SK-N-SH treated with all-trans-retinoic acid at 6 μM for 48 hours (cell line): Measurements from ENCODE around the gene GUCD1.
"Not testable (repeated sequence)": the region's sequence is repeated elsewhere in the genome, so short reads cannot be mapped to it uniquely, and the experiment has no call there.

Experiments
- ATAC-seq: fragments of 200-7000 bp; cut with Tn5 transposase; 3 replicates; pipeline ENCODE4 v1.9.1; 2020; ENCODE audit warnings: mild to moderate bottlenecking, moderate library complexity
- CSDC2 ChIP-seq: fragments of 250-450 bp; sonication (Bioruptor Pico); IDR thresholded peaks from 2 replicates; pipeline ENCODE4 v1.5.0; 2020; ENCODE audit warnings: mild to moderate bottlenecking, moderate library complexity
- GLIS3 ChIP-seq: fragments of 250-450 bp; sonication (Bioruptor Pico); IDR thresholded peaks from 2 replicates; pipeline ENCODE4 v1.5.0; 2020; ENCODE audit warnings: mild to moderate bottlenecking, moderate library complexity
- OSR1 ChIP-seq: fragments of 250-450 bp; sonication (Bioruptor Pico); IDR thresholded peaks from 2 replicates; pipeline ENCODE4 v1.8.0; 2022; ENCODE audit warnings: moderate library complexity, mild to moderate bottlenecking, inconsistent platforms
- PATZ1 ChIP-seq: fragments of 250-450 bp; sonication (Bioruptor Pico); IDR thresholded peaks from 2 replicates; pipeline ENCODE4 v1.8.0; 2020; ENCODE audit warnings: mild to moderate bottlenecking, moderate library complexity, borderline replicate concordance
- POU6F1 ChIP-seq: fragments of 250-450 bp; sonication (Bioruptor Pico); IDR thresholded peaks from 2 replicates; pipeline ENCODE4 v1.8.0; 2021; ENCODE audit warnings: low read depth, mild to moderate bottlenecking, moderate library complexity, borderline replicate concordance
- PPARA ChIP-seq: fragments of 250-450 bp; sonication (Bioruptor Pico); IDR thresholded peaks from 2 replicates; pipeline ENCODE4 v1.5.0; 2020; ENCODE audit warnings: mild to moderate bottlenecking, borderline replicate concordance
- RARB ChIP-seq: fragments of 250-450 bp; sonication (Bioruptor Pico); IDR thresholded peaks from 2 replicates; pipeline ENCODE4 v1.8.0; 2021; ENCODE audit warnings: mild to moderate bottlenecking, moderate library complexity
- SNAI2 ChIP-seq: fragments of 250-450 bp; sonication (Bioruptor Pico); IDR thresholded peaks from 2 replicates; pipeline ENCODE4 v1.5.0; 2020; ENCODE audit warnings: mild to moderate bottlenecking, moderate library complexity
- TCF4 ChIP-seq: fragments of 250-450 bp; sonication (Bioruptor Pico); IDR thresholded peaks from 2 replicates; pipeline ENCODE4 v1.8.0; 2021; ENCODE audit warnings: mild to moderate bottlenecking, moderate library complexity, borderline replicate concordance
- TOX ChIP-seq: fragments of 250-450 bp; sonication (Bioruptor Pico); IDR thresholded peaks from 2 replicates; pipeline ENCODE4 v1.8.0; 2021; ENCODE audit warnings: mild to moderate bottlenecking, moderate library complexity, borderline replicate concordance
- ZC3H10 ChIP-seq: fragments of 250-450 bp; sonication (Bioruptor Pico); IDR thresholded peaks from 2 replicates; pipeline ENCODE4 v1.5.1; 2021; ENCODE audit warnings: mild to moderate bottlenecking, moderate library complexity
- ZFP3 ChIP-seq: fragments of 250-450 bp; sonication (Bioruptor Pico); IDR thresholded peaks from 2 replicates; pipeline ENCODE4 v1.5.0; 2020; ENCODE audit warnings: mild to moderate bottlenecking, moderate library complexity
- ZFP30 ChIP-seq: fragments of 450-650 bp; formaldehyde crosslinking; IDR thresholded peaks from 2 replicates; pipeline ENCODE4 v1.5.0; 2022; ENCODE audit warnings: mild to moderate bottlenecking, moderate library complexity
- ZNF565 ChIP-seq: fragments of 450-650 bp; formaldehyde crosslinking; conservative IDR thresholded peaks from 2 replicates; pipeline ENCODE4 v1.5.0; 2020; ENCODE audit warnings: low read depth, mild to moderate bottlenecking, moderate library complexity
- ZNF70 ChIP-seq: fragments of 450-650 bp; formaldehyde crosslinking; IDR thresholded peaks from 2 replicates; pipeline ENCODE4 v1.5.0; 2020; ENCODE audit warnings: mild to moderate bottlenecking, moderate library complexity
- ZNF8 ChIP-seq: fragments of 450-650 bp; formaldehyde crosslinking; IDR thresholded peaks from 2 replicates; pipeline ENCODE4 v1.5.0; 2020; ENCODE audit warnings: mild to moderate bottlenecking, moderate library complexity
- TF ChIP-seq, protein P1 (sequence below): fragments of 250-450 bp; sonication (Bioruptor Pico); IDR thresholded peaks from 2 replicates; pipeline ENCODE4 v1.5.1; 2020; ENCODE audit warnings: low read depth, mild to moderate bottlenecking, moderate library complexity
- TF ChIP-seq, protein P2 (sequence below): fragments of 250-450 bp; sonication (Bioruptor Pico); IDR thresholded peaks from 2 replicates; pipeline ENCODE4 v1.5.0; 2020; ENCODE audit warnings: mild to moderate bottlenecking, moderate library complexity

GUCD1 gene

DNA sequence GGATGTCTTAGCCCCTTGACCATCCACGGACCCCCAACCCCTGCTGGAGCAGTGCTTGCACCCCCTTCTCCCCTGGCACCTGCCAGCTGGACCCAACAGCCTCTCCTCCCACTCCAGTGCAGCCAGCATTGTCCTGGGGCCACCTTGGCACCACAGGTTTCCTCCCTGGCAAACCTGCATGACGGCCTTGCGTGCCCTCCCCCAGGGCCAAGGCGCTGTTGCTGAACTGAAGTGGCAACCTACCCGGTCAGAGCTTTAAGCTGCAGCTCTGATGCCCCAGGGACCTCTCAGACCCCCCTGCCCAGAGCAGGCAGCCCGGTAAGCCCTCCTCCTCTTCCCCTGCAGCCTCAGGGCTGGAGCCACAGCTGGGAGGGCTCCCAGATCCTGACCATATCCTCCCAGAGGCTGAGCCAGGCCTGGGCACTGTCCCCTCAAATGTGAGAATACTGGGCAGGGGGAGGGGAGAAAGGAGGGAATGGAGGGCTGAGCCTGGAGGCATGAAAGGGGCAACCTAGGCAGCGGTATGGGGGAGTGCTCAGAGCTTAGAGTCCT, 39.7 kb upstream of the GUCD1 start:
- ATAC-seq, result no peak
- TF ChIP-seq ZC3H10 (no peak), TCF4 (CRISPR knock-in tag) (no peak), RARB (CRISPR knock-in tag) (no peak), ZFP3 (CRISPR knock-in tag) (no peak), PPARA (CRISPR knock-in tag) (no peak), ZNF565 (CRISPR knock-in tag) (no peak)
- TF ChIP-seq, protein P1, sequence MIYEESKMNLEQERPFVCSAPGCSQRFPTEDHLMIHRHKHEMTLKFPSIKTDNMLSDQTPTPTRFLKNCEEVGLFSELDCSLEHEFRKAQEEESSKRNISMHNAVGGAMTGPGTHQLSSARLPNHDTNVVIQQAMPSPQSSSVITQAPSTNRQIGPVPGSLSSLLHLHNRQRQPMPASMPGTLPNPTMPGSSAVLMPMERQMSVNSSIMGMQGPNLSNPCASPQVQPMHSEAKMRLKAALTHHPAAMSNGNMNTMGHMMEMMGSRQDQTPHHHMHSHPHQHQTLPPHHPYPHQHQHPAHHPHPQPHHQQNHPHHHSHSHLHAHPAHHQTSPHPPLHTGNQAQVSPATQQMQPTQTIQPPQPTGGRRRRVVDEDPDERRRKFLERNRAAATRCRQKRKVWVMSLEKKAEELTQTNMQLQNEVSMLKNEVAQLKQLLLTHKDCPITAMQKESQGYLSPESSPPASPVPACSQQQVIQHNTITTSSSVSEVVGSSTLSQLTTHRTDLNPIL, result no peak
- TF ChIP-seq, protein P2, sequence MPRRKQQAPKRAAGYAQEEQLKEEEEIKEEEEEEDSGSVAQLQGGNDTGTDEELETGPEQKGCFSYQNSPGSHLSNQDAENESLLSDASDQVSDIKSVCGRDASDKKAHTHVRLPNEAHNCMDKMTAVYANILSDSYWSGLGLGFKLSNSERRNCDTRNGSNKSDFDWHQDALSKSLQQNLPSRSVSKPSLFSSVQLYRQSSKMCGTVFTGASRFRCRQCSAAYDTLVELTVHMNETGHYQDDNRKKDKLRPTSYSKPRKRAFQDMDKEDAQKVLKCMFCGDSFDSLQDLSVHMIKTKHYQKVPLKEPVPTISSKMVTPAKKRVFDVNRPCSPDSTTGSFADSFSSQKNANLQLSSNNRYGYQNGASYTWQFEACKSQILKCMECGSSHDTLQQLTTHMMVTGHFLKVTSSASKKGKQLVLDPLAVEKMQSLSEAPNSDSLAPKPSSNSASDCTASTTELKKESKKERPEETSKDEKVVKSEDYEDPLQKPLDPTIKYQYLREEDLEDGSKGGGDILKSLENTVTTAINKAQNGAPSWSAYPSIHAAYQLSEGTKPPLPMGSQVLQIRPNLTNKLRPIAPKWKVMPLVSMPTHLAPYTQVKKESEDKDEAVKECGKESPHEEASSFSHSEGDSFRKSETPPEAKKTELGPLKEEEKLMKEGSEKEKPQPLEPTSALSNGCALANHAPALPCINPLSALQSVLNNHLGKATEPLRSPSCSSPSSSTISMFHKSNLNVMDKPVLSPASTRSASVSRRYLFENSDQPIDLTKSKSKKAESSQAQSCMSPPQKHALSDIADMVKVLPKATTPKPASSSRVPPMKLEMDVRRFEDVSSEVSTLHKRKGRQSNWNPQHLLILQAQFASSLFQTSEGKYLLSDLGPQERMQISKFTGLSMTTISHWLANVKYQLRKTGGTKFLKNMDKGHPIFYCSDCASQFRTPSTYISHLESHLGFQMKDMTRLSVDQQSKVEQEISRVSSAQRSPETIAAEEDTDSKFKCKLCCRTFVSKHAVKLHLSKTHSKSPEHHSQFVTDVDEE (CRISPR knock-in tag), result no peak

DNA sequence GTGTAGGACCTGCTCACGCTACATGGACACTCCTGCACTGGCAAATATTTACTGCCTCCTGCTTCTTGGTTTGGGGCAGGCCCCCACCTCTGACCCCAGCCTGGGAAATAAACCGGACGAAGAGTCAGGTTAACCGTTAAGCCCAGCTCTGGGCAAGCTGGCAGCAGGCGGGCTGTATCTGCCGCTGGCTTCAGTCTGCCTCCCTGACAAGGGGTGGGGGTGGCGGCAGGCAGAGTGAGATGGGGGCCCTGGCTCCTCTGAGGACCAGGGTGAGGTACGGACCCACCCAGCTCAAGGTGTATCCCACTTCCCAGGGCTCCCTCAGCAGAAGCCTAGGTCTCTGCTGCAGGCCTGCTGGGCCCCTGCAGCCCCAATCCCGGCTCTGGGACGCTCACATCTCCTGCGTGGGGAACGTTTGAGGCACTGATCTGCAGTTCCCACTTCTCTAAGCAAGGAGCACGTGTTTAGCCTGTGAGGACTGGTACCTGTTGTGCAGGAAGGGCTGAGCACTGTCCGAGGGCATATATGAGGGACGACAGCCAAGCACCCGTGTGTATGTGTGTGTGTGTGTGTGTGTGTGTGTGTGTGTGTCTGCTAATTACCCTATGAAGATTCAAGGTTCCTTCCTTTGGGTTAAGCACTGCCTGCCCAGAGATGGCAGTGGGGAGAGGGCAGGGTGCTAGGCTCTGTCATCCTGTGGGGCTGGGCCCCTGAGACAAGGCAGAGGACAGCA, 39.1 kb upstream of the GUCD1 start:
- no peak for ATAC-seq
- TF ChIP-seq, protein P1, result no peak
- TF ChIP-seq ZNF8 (CRISPR knock-in tag) (no peak), ZC3H10 (no peak), GLIS3 (CRISPR knock-in tag) (no peak), SNAI2 (CRISPR knock-in tag) (no peak), POU6F1 (CRISPR knock-in tag) (no peak), CSDC2 (CRISPR knock-in tag) (no peak), ZNF565 (CRISPR knock-in tag) (no peak), OSR1 (CRISPR knock-in tag) (no peak), ZFP30 (CRISPR knock-in tag) (no peak), TOX (CRISPR knock-in tag) (no peak), ZNF70 (CRISPR knock-in tag) (no peak), PATZ1 (CRISPR knock-in tag) (no peak)
- TF ChIP-seq, protein P2 (CRISPR knock-in tag), result no peak

GRCh38 chr22:24593559-24593835, 38.6 kb upstream of the GUCD1 start:
- ATAC-seq, result not testable (repeated sequence)
